ENCODE results near the gene TNNC2. TPM values are rescaled to one million over a fixed set of nuclear protein-coding genes. Genes with fewer than 3 reads are reported as not detected.

TNNC2 gene
- total RNA-seq, 2 donors from 2014 or later = not detected

DNA sequence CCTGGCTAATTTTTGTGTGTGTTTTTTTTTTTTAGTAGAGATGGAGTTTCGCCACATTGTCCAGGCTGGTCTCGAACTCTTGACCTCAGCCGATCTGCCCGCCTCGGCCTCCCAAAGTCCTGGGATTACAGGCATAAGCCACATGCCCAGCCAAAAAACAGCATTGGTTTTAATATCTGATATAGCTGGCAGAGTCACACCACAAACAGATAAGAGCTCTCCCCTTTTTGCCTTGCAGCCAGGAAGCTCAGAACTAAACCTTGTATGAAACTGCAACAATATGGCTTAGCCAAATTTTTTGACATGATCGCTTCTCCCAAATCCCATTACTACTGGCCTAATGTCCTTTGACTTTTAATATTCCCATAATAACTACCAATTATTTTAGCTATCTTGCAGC lies 25.2 kb upstream of the TNNC2 start:
- peaks cover 6 to 7% of the 10 kb centered on the region in 2 donors for H3K36me3 Mint-ChIP-seq
- no peaks in the 10 kb centered on the region for H3K9me3 Mint-ChIP-seq
- ATAC-seq (no peak), DNase-seq (ENCODE audit: low spot score in 2 of 2) (no peak)
- no peak overlapping the region for H3K27ac Mint-ChIP-seq

DNA sequence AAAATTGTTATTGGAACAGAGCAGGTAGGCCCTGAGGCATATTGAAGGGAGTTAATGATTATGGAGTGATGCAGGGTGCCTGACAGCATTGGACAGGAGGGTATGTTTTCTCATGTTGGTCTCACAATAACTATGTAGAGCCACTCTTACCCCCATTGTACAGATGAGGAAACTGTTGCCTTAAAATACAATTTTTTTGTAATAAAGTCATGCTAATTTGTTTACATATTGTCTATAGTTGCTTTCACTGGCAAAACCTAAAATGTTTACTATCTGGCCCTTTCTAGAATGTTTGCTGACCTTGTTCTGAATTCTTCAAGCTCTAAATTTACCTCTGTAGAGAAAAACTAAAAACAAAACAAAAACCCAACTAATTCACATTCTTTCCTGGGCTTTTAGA lies 24.4 kb upstream of the TNNC2 start:
- Mint-ChIP-seq H3K27ac (peak overlapping the region in 1 of 2 donors; percentile 65), H3K9me3 (no peaks in the 10 kb centered on the region), H3K36me3 (peaks cover 1 to 2% of the 10 kb centered on the region in 2 donors)
- no peak for DNase-seq (ENCODE audit: low spot score in 2 of 2)
- ATAC-seq = no peak

- H3K36me3 Mint-ChIP-seq = no peaks in the 10 kb centered on the region
- ATAC-seq = no peak
- no peaks in the 10 kb centered on the region for H3K9me3 Mint-ChIP-seq
- peak overlapping the region in 1 of 2 donors; percentile 74 for H3K27ac Mint-ChIP-seq
- DNase-seq (ENCODE audit: low spot score in 2 of 2) = no peak
Observed at GRCh38 chr20:45850926-45851325, 23.8 kb upstream of the TNNC2 start.

DNA sequence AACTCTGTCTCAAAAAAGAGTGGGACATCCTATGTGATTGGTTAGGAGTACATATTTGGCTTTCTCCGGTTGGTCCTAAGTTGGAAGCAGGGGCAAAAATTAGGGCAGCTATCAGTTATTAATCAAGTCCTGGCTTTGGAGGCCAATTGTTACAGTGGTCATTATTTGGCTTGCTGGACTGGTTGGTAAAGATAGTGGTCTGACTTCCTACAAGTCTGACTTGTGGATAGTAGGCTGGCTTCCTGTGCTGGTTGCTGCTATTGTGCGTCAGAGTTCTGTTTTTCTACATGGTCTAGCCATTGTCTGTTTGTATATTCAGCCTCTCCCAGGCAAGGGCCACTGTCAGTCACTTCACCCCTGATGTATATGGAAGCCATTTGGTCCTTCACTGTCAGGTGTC lies 23.1 kb upstream of the TNNC2 start:
- no peaks in the 10 kb centered on the region for H3K9me3 Mint-ChIP-seq
- H3K27ac Mint-ChIP-seq = peak overlapping the region in 1 of 2 donors; percentile 74
- DNase-seq (ENCODE audit: low spot score in 2 of 2) (no peak), ATAC-seq (no peak)
- no peaks in the 10 kb centered on the region for H3K36me3 Mint-ChIP-seq

DNA sequence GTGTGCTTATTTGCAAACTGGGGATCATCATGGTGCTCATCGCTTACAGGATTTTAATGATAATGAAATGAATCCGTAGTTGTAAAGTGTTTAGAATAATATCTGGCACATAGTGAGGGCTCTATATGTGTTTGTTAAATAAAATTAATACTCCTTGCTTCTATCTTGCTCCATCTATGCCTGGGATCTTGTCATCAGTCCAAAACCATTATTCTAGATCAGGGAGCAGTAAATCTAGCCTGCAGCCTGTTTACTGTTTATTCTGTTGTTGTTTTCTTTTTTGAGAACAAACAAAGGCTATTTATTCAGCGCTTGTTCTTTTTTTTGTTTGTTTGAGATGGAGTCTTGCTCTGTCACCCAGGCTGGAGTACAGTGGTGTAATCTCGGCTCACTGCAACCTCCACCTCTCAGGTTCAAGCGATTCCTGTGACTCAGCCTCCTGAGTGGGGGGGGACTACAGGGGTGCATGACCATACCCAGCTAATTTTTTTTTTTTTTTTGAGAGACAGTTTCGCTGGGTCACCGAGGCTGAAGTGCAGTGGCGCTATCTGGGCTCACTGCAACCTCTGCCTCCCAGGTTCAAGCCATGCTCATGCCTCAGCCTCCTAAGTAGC lies 22.0 kb upstream of the TNNC2 start:
- Mint-ChIP-seq H3K9me3 (no peaks in the 10 kb centered on the region), H3K36me3 (peaks cover 0 to 4% of the 10 kb centered on the region in 2 donors), H3K27ac (peak overlapping the region in 1 of 2 donors; percentile 19)
- no peak for DNase-seq (ENCODE audit: low spot score in 2 of 2)
- ATAC-seq = no peak

DNA sequence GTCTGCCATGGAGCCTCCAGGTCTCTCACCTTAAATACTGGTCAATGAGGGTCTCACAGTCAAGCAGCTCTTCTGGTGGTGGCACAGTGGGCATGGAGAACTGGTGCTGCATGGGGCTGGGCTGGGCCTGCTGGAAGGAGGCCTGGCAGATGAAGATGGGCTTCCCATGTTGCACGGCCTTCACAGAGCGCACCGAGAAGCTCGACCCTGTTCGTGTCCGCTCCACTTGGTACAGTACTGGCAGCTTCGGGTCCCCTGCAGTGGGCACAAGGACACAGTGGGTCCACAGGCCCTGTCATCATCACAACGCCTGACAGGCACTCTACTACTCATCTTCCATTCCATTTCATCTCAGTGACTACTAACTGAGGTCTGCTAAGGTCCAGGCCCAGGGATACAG lies 21.3 kb upstream of the TNNC2 start:
- DNase-seq (ENCODE audit: low spot score in 2 of 2) (no peak), ATAC-seq (no peak)
- peaks cover 0 to 4% of the 10 kb centered on the region in 2 donors for H3K36me3 Mint-ChIP-seq
- no peaks in the 10 kb centered on the region for H3K9me3 Mint-ChIP-seq
- no peak overlapping the region for H3K27ac Mint-ChIP-seq

GRCh38 chr20:45845452-45845851 lies 18.3 kb upstream of the TNNC2 start:
- no peak for ATAC-seq
- H3K36me3 Mint-ChIP-seq = peaks cover 0 to 4% of the 10 kb centered on the region in 2 donors
- H3K9me3 Mint-ChIP-seq = no peaks in the 10 kb centered on the region
- H3K27ac Mint-ChIP-seq = no peak overlapping the region
- no peak for DNase-seq (ENCODE audit: low spot score in 2 of 2)

GRCh38 chr20:45843506-45843905 lies 16.4 kb upstream of the TNNC2 start:
- ATAC-seq (no peak), DNase-seq (ENCODE audit: low spot score in 2 of 2) (no peak)
- H3K36me3 Mint-ChIP-seq = peaks cover 0 to 4% of the 10 kb centered on the region in 2 donors
- H3K9me3 Mint-ChIP-seq = no peaks in the 10 kb centered on the region
- H3K27ac Mint-ChIP-seq = no peak overlapping the region

DNA sequence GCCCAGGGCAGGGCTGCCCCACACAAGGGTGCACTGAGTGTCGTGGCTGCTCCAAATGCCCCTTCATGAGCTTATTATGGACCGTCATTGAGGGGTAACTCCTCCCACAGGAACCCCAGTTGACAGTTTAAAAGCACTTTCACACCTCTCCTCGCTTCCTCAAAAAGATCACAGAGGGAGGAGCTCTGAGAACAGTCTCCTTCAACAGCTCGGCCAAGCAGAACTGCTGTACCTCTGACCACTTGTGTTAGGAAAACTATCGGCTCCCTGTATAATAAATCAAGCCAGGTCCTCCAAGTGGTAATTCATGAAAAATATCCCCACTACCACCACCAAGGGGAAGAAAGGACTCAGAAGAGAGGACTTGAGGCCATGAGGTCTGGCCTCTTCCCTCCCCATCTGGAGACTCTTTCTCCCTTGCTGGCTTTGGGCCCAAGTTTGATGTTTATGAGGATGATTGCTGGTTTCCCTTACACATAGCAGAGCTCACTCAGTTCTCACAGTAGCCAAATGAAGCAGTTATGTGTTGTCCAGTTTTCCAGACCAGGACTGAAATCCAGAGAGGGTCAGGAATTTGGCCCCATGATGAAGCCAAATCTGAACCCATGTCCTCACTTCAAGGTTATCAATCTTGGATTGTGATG lies 15.2 kb upstream of the TNNC2 start:
- DNase-seq (ENCODE audit: low spot score in 2 of 2) (no peak), ATAC-seq (no peak)
- peak overlapping the region in 1 of 2 donors; percentile 79 for H3K27ac Mint-ChIP-seq
- H3K36me3 Mint-ChIP-seq = peaks cover 0 to 4% of the 10 kb centered on the region in 2 donors
- H3K9me3 Mint-ChIP-seq = no peaks in the 10 kb centered on the region

DNA sequence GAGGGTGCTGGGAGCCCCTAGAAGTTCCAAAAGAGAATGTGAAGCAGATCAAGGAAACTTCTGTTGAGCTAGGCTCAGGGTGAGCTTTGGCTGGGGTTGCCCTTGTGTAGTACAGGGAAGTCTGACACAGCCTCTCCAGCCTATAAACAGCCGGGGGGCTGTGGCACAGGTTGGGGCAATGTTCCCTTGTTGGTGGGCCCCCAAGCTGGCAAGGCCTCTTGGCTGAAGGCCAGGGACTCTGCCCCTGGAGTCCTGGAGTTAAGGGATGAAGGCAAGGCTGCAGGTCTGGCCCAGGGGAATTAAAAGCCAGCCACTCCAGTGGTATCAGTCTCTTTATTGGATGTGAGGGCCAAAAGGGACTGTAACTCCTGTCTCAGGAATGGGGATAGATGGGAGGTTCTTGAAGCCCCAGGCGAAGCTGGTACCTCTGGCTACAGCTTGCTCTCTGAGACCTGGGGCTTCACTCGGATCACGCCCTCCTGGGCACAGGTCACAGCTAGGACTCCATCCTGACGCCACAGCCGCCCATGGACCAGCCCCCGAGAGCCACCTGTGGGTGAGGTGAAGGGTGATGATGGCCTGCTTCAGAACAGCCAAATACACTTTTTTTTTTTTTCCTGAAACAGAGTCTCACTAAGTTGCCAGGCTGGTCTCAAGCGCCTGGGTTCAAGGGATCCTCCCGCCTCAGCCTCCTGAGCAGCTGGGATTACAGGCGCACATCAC lies 14.5 kb upstream of the TNNC2 start:
- DNase-seq (ENCODE audit: low spot score in 2 of 2) (no peak), ATAC-seq (no peak)
- Mint-ChIP-seq H3K27ac (peak overlapping the region in 1 of 2 donors; percentile 44), H3K9me3 (no peaks in the 10 kb centered on the region), H3K36me3 (peaks cover 0 to 4% of the 10 kb centered on the region in 2 donors)

DNA sequence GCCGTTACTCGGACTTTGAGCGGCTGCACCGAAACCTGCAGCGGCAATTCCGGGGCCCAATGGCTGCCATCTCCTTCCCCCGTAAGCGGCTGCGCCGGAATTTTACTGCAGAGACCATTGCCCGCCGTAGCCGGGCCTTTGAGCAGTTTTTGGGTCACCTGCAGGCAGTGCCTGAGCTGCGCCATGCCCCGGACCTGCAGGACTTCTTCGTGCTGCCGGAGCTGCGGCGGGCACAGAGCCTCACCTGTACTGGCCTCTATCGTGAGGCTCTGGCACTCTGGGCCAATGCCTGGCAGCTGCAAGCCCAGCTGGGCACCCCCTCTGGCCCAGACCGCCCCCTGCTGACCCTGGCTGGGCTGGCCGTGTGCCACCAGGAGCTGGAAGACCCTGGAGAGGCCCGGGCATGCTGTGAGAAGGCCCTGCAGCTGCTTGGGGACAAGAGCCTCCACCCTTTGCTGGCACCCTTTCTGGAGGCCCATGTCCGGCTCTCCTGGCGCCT lies 13.6 kb upstream of the TNNC2 start:
- ATAC-seq (no peak), DNase-seq (ENCODE audit: low spot score in 2 of 2) (no peak)
- Mint-ChIP-seq H3K27ac (peak overlapping the region in 1 of 2 donors; percentile 44), H3K9me3 (no peaks in the 10 kb centered on the region), H3K36me3 (peaks cover 0 to 4% of the 10 kb centered on the region in 2 donors)

GRCh38 chr20:45836841-45837240 lies 9.7 kb upstream of the TNNC2 start:
- H3K9me3 Mint-ChIP-seq = no peaks in the 10 kb centered on the region
- H3K27ac Mint-ChIP-seq = no peak overlapping the region
- ATAC-seq (no peak), DNase-seq (ENCODE audit: low spot score in 2 of 2) (no peak)
- no peaks in the 10 kb centered on the region for H3K36me3 Mint-ChIP-seq

GRCh38 chr20:45835825-45836224 lies 8.7 kb upstream of the TNNC2 start:
- ATAC-seq (no peak), DNase-seq (ENCODE audit: low spot score in 2 of 2) (no peak)
- Mint-ChIP-seq H3K36me3 (no peaks in the 10 kb centered on the region), H3K9me3 (no peaks in the 10 kb centered on the region), H3K27ac (no peak overlapping the region)

GRCh38 chr20:45835329-45835765 lies 8.2 kb upstream of the TNNC2 start:
- ATAC-seq = no peak
- Mint-ChIP-seq H3K27ac (no peak overlapping the region), H3K36me3 (no peaks in the 10 kb centered on the region), H3K9me3 (no peaks in the 10 kb centered on the region)
- DNase-seq (ENCODE audit: low spot score in 2 of 2) = no peak

- H3K9me3 Mint-ChIP-seq = no peaks in the 10 kb centered on the region
- no peaks in the 10 kb centered on the region for H3K36me3 Mint-ChIP-seq
- ATAC-seq (no peak), DNase-seq (ENCODE audit: low spot score in 2 of 2) (no peak)
- H3K27ac Mint-ChIP-seq = no peak overlapping the region
Observed at GRCh38 chr20:45834797-45835161, 7.7 kb upstream of the TNNC2 start.

DNA sequence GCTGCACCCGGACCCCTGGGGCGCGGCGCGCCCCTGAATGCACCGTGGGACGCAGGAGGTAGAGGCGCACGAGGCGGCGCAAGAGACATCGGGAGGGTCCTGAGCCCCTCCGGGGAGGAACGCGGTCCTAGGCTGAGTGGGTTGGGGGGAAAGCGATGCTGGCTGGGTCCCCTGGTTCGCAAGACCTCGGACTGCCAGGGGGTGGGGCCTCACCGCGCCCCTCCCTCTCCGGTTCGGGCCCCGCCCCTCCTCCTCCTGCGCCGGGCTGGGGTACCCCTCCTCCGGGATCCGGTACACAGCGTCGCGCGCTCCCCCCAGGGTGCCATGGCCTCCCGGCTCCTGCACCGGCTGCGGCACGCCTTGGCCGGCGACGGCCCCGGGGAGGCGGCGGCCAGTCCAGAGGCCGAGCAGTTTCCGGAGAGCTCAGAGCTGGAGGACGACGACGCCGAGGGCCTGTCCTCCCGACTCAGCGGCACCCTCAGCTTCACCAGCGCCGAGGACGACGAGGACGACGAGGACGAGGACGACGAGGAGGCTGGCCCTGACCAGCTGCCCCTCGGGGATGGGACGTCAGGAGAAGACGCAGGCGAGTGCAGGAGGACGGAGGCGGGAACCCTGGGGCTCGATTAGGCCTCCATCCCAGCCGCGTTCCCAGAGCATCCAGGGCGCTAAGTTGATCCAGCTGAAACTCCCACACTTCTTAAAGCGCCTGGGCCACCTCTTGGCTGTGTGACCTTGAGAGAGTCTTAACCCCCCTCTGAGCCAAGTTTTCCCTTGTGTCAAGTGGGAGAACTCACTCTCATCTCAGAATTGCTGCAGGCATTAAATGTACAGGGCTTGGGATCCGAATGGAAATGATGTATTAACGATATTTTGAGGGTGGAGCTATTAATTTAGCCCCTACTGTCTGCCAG lies 7.0 kb upstream of the TNNC2 start:
- Mint-ChIP-seq H3K9me3 (no peaks in the 10 kb centered on the region), H3K36me3 (no peaks in the 10 kb centered on the region), H3K27ac (no peak overlapping the region)
- peak in 1 of 2 donors; percentile 65 for DNase-seq (ENCODE audit: low spot score in 2 of 2)
- ATAC-seq = peak; percentile 76 to 87
